Stimulated activated CD4-positive, alpha-beta T cell treated with anti-CD3 and anti-CD28 coated beads, TNF-alpha, amount 100 ng/mL, for 24 hours (primary cell): ENCODE measurements around the gene DAZAP1.
"Not testable (repeated sequence)": the region's sequence is repeated elsewhere in the genome, so short reads cannot be mapped to it uniquely, and the experiment has no call there.

Experiments
- DNase-seq, 3 experiments: peaks; one replicate each; pipeline ENCODE4 v3.0.0-alpha.2; 2020; ENCODE audit warnings: low read depth in 3 of 3

The DAZAP1 gene

GRCh38 chr19:1410789-1411188 lies 3.4 kb downstream of the DAZAP1 start:
- no peak for DNase-seq

GRCh38 chr19:1411255-1412191 lies 4.1 kb downstream of the DAZAP1 start:
- no peak for DNase-seq

GRCh38 chr19:1412323-1412923 lies 5.0 kb downstream of the DAZAP1 start:
- DNase-seq = no peak

GRCh38 chr19:1412995-1413800 lies 5.8 kb downstream of the DAZAP1 start:
- DNase-seq = no peak

- no peak for DNase-seq
These were observed 8.8 kb downstream of the DAZAP1 start for GRCh38 chr19:1416014-1416841.

GRCh38 chr19:1417145-1417544 lies 9.8 kb downstream of the DAZAP1 start:
- DNase-seq = no peak

GRCh38 chr19:1417681-1418495 lies 10.5 kb downstream of the DAZAP1 start:
- DNase-seq = no peak

GRCh38 chr19:1418496-1418775 lies 11.1 kb downstream of the DAZAP1 start:
- DNase-seq = no peak

GRCh38 chr19:1418951-1419738 lies 11.8 kb downstream of the DAZAP1 start:
- DNase-seq = no peak

- DNase-seq = not testable (repeated sequence)
These were observed 12.7 kb downstream of the DAZAP1 start for GRCh38 chr19:1420085-1420484.

- no peak for DNase-seq
These were observed 13.2 kb downstream of the DAZAP1 start for GRCh38 chr19:1420590-1420989.

GRCh38 chr19:1421218-1421957 lies 14.0 kb downstream of the DAZAP1 start:
- no peak for DNase-seq

- no peak for DNase-seq
These were observed 14.5 kb downstream of the DAZAP1 start for GRCh38 chr19:1421958-1422305.

GRCh38 chr19:1422360-1422759 lies 15.0 kb downstream of the DAZAP1 start:
- no peak for DNase-seq

GRCh38 chr19:1422943-1423342 lies 15.6 kb downstream of the DAZAP1 start:
- no peak for DNase-seq

- DNase-seq = no peak
These were observed 16.2 kb downstream of the DAZAP1 start for GRCh38 chr19:1423436-1424191.

GRCh38 chr19:1424192-1424955 lies 17.0 kb downstream of the DAZAP1 start:
- DNase-seq = no peak
